IMR-90 (cell line): ENCODE measurements around the gene MYF6. TPM values are rescaled to one million over a fixed set of nuclear protein-coding genes. Genes with fewer than 3 reads are reported as not detected.

Experiments used
- ATAC-seq: fragments of 200-7000 bp; cut with Tn5 transposase; 2 replicates; pipeline ENCODE4 v1.9.1; 2020; ENCODE audit warnings: low read depth, mild to moderate bottlenecking, moderate library complexity
- BruUV-seq: library from RNA; stranded (reverse); fragments of 400-500 nt; replicated peaks from 2 replicates; lab custom pipeline; 2021; lab: Mats Ljungman, UMichigan
- CTCF ChIA-PET: fragments of 300-600 bp; formaldehyde crosslinking; extraction: SDS; loops from one replicate; lab custom pipeline; 2021; ENCODE audit warnings: antibody characterized with exemption; lab: Yijun Ruan, JAX
- POLR2A ChIA-PET: fragments of 300-600 bp; sonication (Branson Sonifier 250); formaldehyde crosslinking; loops from one replicate; lab custom pipeline; 2022; ENCODE audit warnings: antibody characterized with exemption; ENCODE audit not compliant: unreplicated experiment; lab: Charles Lee
- DNase-seq: peaks from one replicate; pipeline ENCODE4 v3.0.0; 2013
- H2AFZ ChIP-seq: replicated peaks from 2 replicates; pipeline ENCODE3; 2013; ENCODE audit warnings: low read length, mild to moderate bottlenecking; ENCODE audit not compliant: poor library complexity
- H2AK5ac ChIP-seq: 2 replicates; pipeline ENCODE4 v1.6.1; 2013; ENCODE audit warnings: low read depth, low read length, inconsistent platforms
- H2AK9ac ChIP-seq: replicated peaks from 2 replicates; pipeline ENCODE3; 2013; ENCODE audit warnings: mild to moderate bottlenecking, low read depth, low read length, moderate library complexity; ENCODE audit not compliant: poor library complexity
- H2BK120ac ChIP-seq: 2 replicates; pipeline ENCODE4 v1.6.1; 2013; ENCODE audit warnings: low read depth, low read length, inconsistent platforms
- H2BK15ac ChIP-seq: 3 replicates; pipeline ENCODE4 v1.6.1; 2013; ENCODE audit warnings: low read depth, low read length, inconsistent platforms
- H2BK20ac ChIP-seq: 2 replicates; pipeline ENCODE4 v1.6.1; 2013; ENCODE audit warnings: low read depth, mild to moderate bottlenecking, inconsistent platforms, low read length, moderate library complexity
- H2BK5ac ChIP-seq: 2 replicates; pipeline ENCODE4 v1.6.1; 2013; ENCODE audit warnings: mild to moderate bottlenecking, low read depth, low read length, inconsistent platforms; ENCODE audit not compliant: poor library complexity, severe bottlenecking
- H3K14ac ChIP-seq: replicated peaks from 2 replicates; pipeline ENCODE4 v1.6.1; 2013; ENCODE audit warnings: low read depth, low read length, inconsistent platforms
- H3K18ac ChIP-seq: 2 replicates; pipeline ENCODE4 v1.6.1; 2013; ENCODE audit warnings: low read depth, low read length, control low read depth
- H3K23ac ChIP-seq: 2 replicates; pipeline ENCODE4 v1.6.1; 2013; ENCODE audit warnings: low read depth, low read length, inconsistent platforms
- H3K27ac ChIP-seq: 2 replicates; pipeline ENCODE4 v1.5.1; 2013; ENCODE audit warnings: mild to moderate bottlenecking, control low read depth, low read length; ENCODE audit not compliant: insufficient read depth
- H3K27me3 ChIP-seq: 2 replicates; pipeline ENCODE4 v1.6.1; 2013; ENCODE audit warnings: low read length; ENCODE audit not compliant: control insufficient read depth, insufficient read depth
- H3K36me3 ChIP-seq: 2 replicates; pipeline ENCODE4 v1.6.1; 2013; ENCODE audit warnings: low read length, mixed read lengths; ENCODE audit not compliant: control insufficient read depth, insufficient read depth
- H3K4ac ChIP-seq: 2 replicates; pipeline ENCODE4 v1.6.1; 2013; ENCODE audit warnings: low read depth, low read length, inconsistent platforms
- H3K4me1 ChIP-seq: 2 replicates; pipeline ENCODE4 v1.6.1; 2013; ENCODE audit warnings: low read length, mixed read lengths; ENCODE audit not compliant: control insufficient read depth, insufficient read depth
- H3K4me2 ChIP-seq: 2 replicates; pipeline ENCODE4 v1.6.1; 2013; ENCODE audit warnings: low read depth, mild to moderate bottlenecking, control low read depth, low read length, moderate library complexity
- H3K4me3 ChIP-seq: 2 replicates; pipeline ENCODE4 v1.5.1; 2013; ENCODE audit warnings: low read depth, mild to moderate bottlenecking, control low read depth, low read length, moderate library complexity; ENCODE audit not compliant: insufficient read depth
- H3K56ac ChIP-seq: 2 replicates; pipeline ENCODE4 v1.6.1; 2013; ENCODE audit warnings: low read length, inconsistent platforms; ENCODE audit not compliant: insufficient read depth; ENCODE audit errors: extremely low read depth
- H3K79me1 ChIP-seq, 2 experiments: 2 replicates each; pipeline ENCODE4 v1.6.1; 2013; ENCODE audit warnings: low read length in 2 of 2, inconsistent platforms in 1 of 2, low read depth in 1 of 2
- H3K9ac ChIP-seq: 2 replicates; pipeline ENCODE4 v1.6.1; 2013; ENCODE audit warnings: low read depth, low read length, control low read depth
- H3K9me1 ChIP-seq: 2 replicates; pipeline ENCODE4 v1.6.1; 2013; ENCODE audit warnings: low read length, inconsistent platforms; ENCODE audit not compliant: insufficient read depth
- H3K9me3 ChIP-seq: 2 replicates; pipeline ENCODE4 v1.6.1; 2013; ENCODE audit warnings: low read length; ENCODE audit not compliant: control insufficient read depth, insufficient read depth
- H4K20me1 ChIP-seq: 2 replicates; pipeline ENCODE4 v1.6.1; 2013; ENCODE audit warnings: low read length, inconsistent platforms; ENCODE audit not compliant: insufficient read depth
- H4K5ac ChIP-seq: 2 replicates; pipeline ENCODE4 v1.6.1; 2013; ENCODE audit warnings: mild to moderate bottlenecking, low read depth, low read length, control low read depth
- H4K8ac ChIP-seq, 2 experiments: 2 replicates each; pipeline ENCODE4 v1.6.1; 2013; ENCODE audit warnings: low read depth in 2 of 2, low read length in 2 of 2, control low read depth in 1 of 2, inconsistent platforms in 1 of 2
- H4K91ac ChIP-seq: 2 replicates; pipeline ENCODE4 v1.6.1; 2013; ENCODE audit warnings: low read depth, low read length, inconsistent platforms; ENCODE audit not compliant: insufficient read depth
- BHLHE40 ChIP-seq: fragments of 150-350 bp; IDR thresholded peaks from 2 replicates; pipeline ENCODE4 v1.6.1; 2016; ENCODE audit warnings: mild to moderate bottlenecking, low read depth, low read length
- CEBPB ChIP-seq: IDR thresholded peaks from 2 replicates; pipeline ENCODE4 v1.6.1; 2012; ENCODE audit warnings: low read depth, low read length, improper control_type of control experiment
- CHD1 ChIP-seq: IDR thresholded peaks from 2 replicates; pipeline ENCODE4 v1.6.1; 2012; ENCODE audit warnings: low read depth, low read length, improper control_type of control experiment
- CTCF ChIP-seq: conservative IDR thresholded peaks from 2 replicates; pipeline ENCODE4 v1.5.1; 2012; ENCODE audit warnings: mild to moderate bottlenecking, low read depth, low read length, improper control_type of control experiment
- ELK1 ChIP-seq: fragments of 150-350 bp; IDR thresholded peaks from 2 replicates; pipeline ENCODE4 v1.6.1; 2016; ENCODE audit warnings: low read depth, mild to moderate bottlenecking, low read length, moderate library complexity, borderline replicate concordance
- FOS ChIP-seq: fragments of 150-350 bp; IDR thresholded peaks from 2 replicates; pipeline ENCODE4 v1.6.1; 2016; ENCODE audit warnings: low read depth, low read length
- MAFK ChIP-seq: IDR thresholded peaks from 2 replicates; pipeline ENCODE4 v1.6.1; 2012; ENCODE audit warnings: low read depth, low read length, improper control_type of control experiment
- MAZ ChIP-seq: IDR thresholded peaks from 2 replicates; pipeline ENCODE4 v1.6.1; 2012; ENCODE audit warnings: low read depth, mild to moderate bottlenecking, low read length, improper control_type of control experiment, moderate library complexity, borderline replicate concordance
- MXI1 ChIP-seq: IDR thresholded peaks from 2 replicates; pipeline ENCODE4 v1.6.1; 2012; ENCODE audit warnings: low read depth, mild to moderate bottlenecking, low read length, moderate library complexity, borderline replicate concordance
- POLR2A ChIP-seq: IDR thresholded peaks from 2 replicates; pipeline ENCODE4 v1.6.1; 2012; ENCODE audit warnings: mild to moderate bottlenecking, low read depth, low read length
- RFX5 ChIP-seq: IDR thresholded peaks from 2 replicates; pipeline ENCODE4 v1.8.0; 2012; ENCODE audit warnings: low read depth, mild to moderate bottlenecking, low read length, moderate library complexity
- SMC3 ChIP-seq: fragments of 150-350 bp; IDR thresholded peaks from 2 replicates; pipeline ENCODE4 v1.6.1; 2016; ENCODE audit warnings: low read depth, mild to moderate bottlenecking, antibody characterized with exemption, low read length, moderate library complexity
- USF2 ChIP-seq: fragments of 150-350 bp; IDR thresholded peaks from 2 replicates; pipeline ENCODE4 v1.6.1; 2017; ENCODE audit warnings: mild to moderate bottlenecking, antibody characterized with exemption, low read length, low read depth
- whole genome bisulfite sequencing, 2 experiments: methylation state at CpG; one replicate each; pipeline versions ENCODE4 v1.1.5 to v1.1.7; 2013; ENCODE audit warnings: missing lambda C conversion rate in 2 of 2; ENCODE audit not compliant: insufficient read length in 1 of 2; ENCODE audit errors: extremely low coverage in 2 of 2; 5-methylcytosine and 5-hydroxymethylcytosine counted together
- dilution Hi-C: fragments of 300-500 bp; cut with HindIII; formaldehyde crosslinking; loops from one replicate; pipeline ENCODE4 v1.14.3; 2018; ENCODE audit warnings: low sequenced_read_pairs; ENCODE audit not compliant: unreplicated experiment
- in situ Hi-C: fragments of 300-500 bp; cut with MboI; formaldehyde crosslinking; loops from 3 replicates; pipeline ENCODE4 v1.14.3; 2019; ENCODE audit warnings: low sequenced_read_pairs, inconsistent platforms, mixed read lengths
- intact Hi-C: fragments of 100-400 bp; cut with micrococcal nuclease; formaldehyde crosslinking; loops from 2 replicates; pipeline ENCODE4 v1.10.0; 2022
- polyA plus RNA-seq, 3 experiments: library from polyadenylated mRNA; depleted of rRNA; stranded (reverse); fragments of >200 nt; gene quantifications; 2 replicates each; pipeline ENCODE4 v1.2.3, GENCODE V29; 2012; ENCODE audit warnings: low replicate concordance in 1 of 3
- total RNA-seq: library from RNA; depleted of rRNA; stranded (reverse); fragments of >200 nt; gene quantifications from 2 replicates; pipeline ENCODE4 v1.2.3, GENCODE V29; 2012

Gene MYF6
- total and polyA plus RNA-seq, 2 of the 4 experiments (the other 2 are of a cell fraction): not detected

- no peaks in the 10 kb centered on the region for H3K79me1 ChIP-seq
- H3K4me2 ChIP-seq: no peak overlapping the region
- DNase-seq: no peak
- H3K18ac ChIP-seq: no peak overlapping the region
- H3K27me3 ChIP-seq: no peaks in the 10 kb centered on the region
- no peak for TF ChIP-seq CTCF
- TF ChIP-seq RFX5: no peak
- no peak for TF ChIP-seq MXI1
- no peak for TF ChIP-seq FOS
- TF ChIP-seq MAFK: no peak
- TF ChIP-seq CEBPB: no peak
- TF ChIP-seq SMC3: no peak
- no peak for TF ChIP-seq USF2
- no peak for TF ChIP-seq CHD1
- TF ChIP-seq MAZ: no peak
- TF ChIP-seq ELK1: no peak
- no peak for TF ChIP-seq POLR2A
- no peak for TF ChIP-seq BHLHE40
- no peak overlapping the region for H3K27ac ChIP-seq
- no peaks in the 10 kb centered on the region for H4K20me1 ChIP-seq
- H4K5ac ChIP-seq: no peak overlapping the region
- no peaks in the 10 kb centered on the region for H3K9me3 ChIP-seq
- H2AFZ ChIP-seq: no peak overlapping the region
- in situ Hi-C loops: no loop called here
- no peak overlapping the region for H3K4me3 ChIP-seq
- H3K9ac ChIP-seq: no peak overlapping the region
- dilution Hi-C loops: no loop called here
- no peak overlapping the region for H3K56ac ChIP-seq
- no peak overlapping the region for H2AK5ac ChIP-seq
- no peak overlapping the region for H2BK5ac ChIP-seq
- no peaks in the 10 kb centered on the region for H3K9me1 ChIP-seq
- CTCF ChIA-PET: interaction anchor here (0.7 kb wide), 1 partner anchor 22 kb away, joined by 3 read pairs; no protein-coding TSS in a partner anchor
- intact Hi-C loops: no loop called here
- no CpG with 5 or more reads among the region's 2 CpGs for WGBS, 2 experiments
- H3K4me1 ChIP-seq: no peaks in the 10 kb centered on the region
- no peak overlapping the region for H2AK9ac ChIP-seq
- no TSS peak for BruUV-seq
- no peak overlapping the region for H2BK120ac ChIP-seq
- H2BK15ac ChIP-seq: no peak overlapping the region
- H3K23ac ChIP-seq: no peak overlapping the region
- no peak for ATAC-seq
- no peak overlapping the region for H2BK20ac ChIP-seq
- POLR2A ChIA-PET: no interaction called here
- no peaks in the 10 kb centered on the region for H3K36me3 ChIP-seq
- H3K14ac ChIP-seq: no peak overlapping the region
- no peak overlapping the region for H3K4ac ChIP-seq
- H4K91ac ChIP-seq: no peak overlapping the region
- H4K8ac ChIP-seq: no peak overlapping the region
Observed at GRCh38 chr12:80681287-80681686, 26.1 kb upstream of the MYF6 start.
